ENCODE measurements around the gene TCEAL7. TPM values are rescaled to one million over a fixed set of nuclear protein-coding genes. Genes with fewer than 3 reads are reported as not detected.
"Not testable (repeated sequence)": the region's sequence is repeated elsewhere in the genome, so short reads cannot be mapped to it uniquely, and the experiment has no call there.

Gene TCEAL7, protein sequence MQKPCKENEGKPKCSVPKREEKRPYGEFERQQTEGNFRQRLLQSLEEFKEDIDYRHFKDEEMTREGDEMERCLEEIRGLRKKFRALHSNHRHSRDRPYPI
- total RNA-seq (2014; rRNA removed; shearing (Covaris generic)), result not detected in 2 replicates

DNA sequence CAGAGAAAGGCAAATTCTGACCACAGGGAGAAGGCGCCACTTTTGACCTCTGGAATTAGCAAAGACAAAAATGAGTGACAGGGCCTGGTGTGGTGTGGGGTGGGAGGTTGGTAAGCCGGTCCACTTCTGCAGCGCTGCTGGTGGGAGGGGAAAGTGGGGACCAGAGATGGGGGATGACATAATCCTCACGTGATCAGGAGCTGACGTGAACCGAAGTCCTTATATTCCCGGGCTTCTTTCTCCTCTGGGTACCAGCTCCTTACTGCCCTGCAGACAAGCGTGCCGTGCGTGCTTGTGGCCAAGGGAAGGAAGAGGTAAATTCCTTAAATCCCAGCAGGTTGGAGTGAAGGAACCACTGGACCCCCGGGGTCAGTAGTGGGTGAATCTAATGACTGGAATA, at the start of gene TCEAL7:
Gene TCEAL7 (plus strand): TSS at position 249 of the 400 bp plus-strand sequence. CDS start 1,165 bp downstream, outside the sequence.
- Histone ChIP-seq H3K4me3 (no peak within 1 kb of the TSS), H3K27me3 (replicated peaks) (no peaks in the 10 kb centered on the region), H3K4me1 (replicated peaks) (no peaks in the 10 kb centered on the region), H3K27ac (no peak within 1 kb of the TSS), H3K36me3 (no peaks in the 10 kb centered on the region), H3K9me3 (replicated peaks) (no peaks in the 10 kb centered on the region)
- no peak for DNase-seq (ENCODE audit: low read depth in 1 of 2, low spot score in 2 of 2)

DNA sequence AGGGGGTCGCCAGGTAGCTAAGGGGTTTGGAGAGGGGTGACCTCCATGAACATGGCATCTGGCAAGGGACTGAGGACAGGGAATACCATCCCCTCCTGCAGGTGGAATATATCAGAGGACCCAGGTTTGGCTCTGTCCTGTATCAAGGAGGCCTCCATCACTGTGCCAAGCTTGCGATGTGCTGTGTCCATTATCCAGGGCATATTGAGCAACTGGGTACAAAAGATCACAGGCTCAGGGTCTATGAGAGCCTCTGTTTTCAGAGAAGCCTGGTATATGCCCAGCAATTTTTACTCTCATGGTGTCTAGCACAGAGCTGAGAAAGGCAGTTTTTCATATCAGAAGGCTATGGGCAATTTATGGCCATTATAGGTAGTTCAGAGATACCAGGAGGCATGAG, 36.9 kb upstream of the TCEAL7 start:
- no peak overlapping the region for H3K27ac ChIP-seq
- H3K4me1 ChIP-seq (replicated peaks), result no peaks in the 10 kb centered on the region
- no peaks in the 10 kb centered on the region for H3K27me3 ChIP-seq (replicated peaks)
- H3K36me3 ChIP-seq, result no peaks in the 10 kb centered on the region
- H3K4me3 ChIP-seq, result no peak overlapping the region
- no peak for DNase-seq (ENCODE audit: low read depth in 1 of 2, low spot score in 2 of 2)
- no peaks in the 10 kb centered on the region for H3K9me3 ChIP-seq (replicated peaks)

DNA sequence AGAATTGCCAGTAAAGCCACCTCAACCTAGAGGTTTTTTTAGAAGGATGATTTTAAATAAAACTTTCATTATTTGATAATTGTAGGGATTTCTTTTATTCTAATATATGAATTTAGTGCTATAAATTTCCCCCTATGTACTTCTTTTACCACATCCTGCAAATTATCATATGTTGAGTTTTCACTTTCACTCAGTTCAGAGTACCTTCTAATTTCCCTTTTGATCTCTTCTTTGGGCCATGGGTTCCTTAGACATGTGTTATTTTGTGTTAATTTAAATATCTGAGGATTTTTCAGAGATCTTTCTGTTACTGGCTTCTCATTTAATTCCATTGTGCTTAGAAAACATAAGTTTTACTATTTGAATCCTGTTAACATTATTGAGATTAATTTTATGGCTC, 25.3 kb upstream of the TCEAL7 start:
- no peak overlapping the region for H3K4me3 ChIP-seq
- no peak for DNase-seq (ENCODE audit: low read depth in 1 of 2, low spot score in 2 of 2)
- H3K9me3 ChIP-seq (replicated peaks), result no peaks in the 10 kb centered on the region
- H3K4me1 ChIP-seq (replicated peaks), result no peaks in the 10 kb centered on the region
- no peak overlapping the region for H3K27ac ChIP-seq
- H3K27me3 ChIP-seq (replicated peaks), result no peaks in the 10 kb centered on the region
- H3K36me3 ChIP-seq, result no peaks in the 10 kb centered on the region

DNA sequence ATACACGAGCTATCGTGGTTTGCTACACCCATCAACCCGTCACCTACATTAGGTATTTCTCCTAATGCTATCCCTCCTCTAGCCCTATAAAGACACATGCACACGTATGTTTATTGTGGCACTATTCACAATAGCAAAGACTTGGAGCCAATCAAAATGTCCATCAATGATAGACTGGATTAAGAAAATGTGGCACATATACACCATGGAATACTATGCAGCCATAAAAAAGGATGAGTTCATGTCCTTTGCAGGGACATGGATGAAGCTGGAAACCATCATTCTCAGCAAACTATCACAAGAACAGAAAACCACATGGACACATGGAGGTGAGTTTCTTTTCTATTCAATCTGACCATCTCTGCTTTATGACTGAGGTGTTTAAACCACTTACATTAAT, 24.4 kb upstream of the TCEAL7 start:
- not testable (repeated sequence) for H3K36me3 ChIP-seq; H3K9me3 ChIP-seq (replicated peaks); H3K27ac ChIP-seq; H3K4me3 ChIP-seq; DNase-seq (ENCODE audit: low read depth in 1 of 2, low spot score in 2 of 2); H3K27me3 ChIP-seq (replicated peaks); H3K4me1 ChIP-seq (replicated peaks)

DNA sequence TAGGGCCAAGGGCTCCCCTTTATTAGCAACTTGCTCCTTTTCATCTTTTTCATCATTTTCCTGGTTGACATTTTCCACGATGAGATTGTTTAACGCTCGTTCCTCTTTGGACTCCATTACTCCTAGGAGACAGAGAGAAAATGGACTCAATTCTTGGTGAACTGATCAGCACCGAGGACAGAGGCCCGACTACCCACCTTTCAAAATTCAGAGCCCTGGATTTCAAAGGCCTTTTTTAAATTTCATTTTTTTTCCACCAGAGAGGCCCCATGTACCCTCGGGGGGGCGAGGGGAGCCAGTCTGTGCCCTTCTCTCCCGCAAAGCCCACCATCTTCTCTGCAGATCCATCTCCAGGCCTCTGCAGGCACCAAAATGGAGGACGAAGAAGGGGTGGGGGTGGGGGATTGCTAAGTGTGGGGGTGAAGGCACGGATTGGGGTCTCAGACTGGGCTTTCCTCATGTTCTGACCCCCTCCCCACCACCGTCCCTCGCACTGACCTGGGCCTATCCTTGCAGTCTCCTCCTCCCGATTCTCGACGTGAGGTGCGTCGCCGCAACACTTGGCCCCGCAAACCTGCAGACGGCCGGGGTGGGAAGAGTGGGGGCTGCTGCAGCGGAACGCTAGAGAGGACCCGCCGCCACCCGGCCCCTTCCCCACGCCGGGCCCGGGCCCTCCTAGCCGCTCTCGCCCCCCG, 20.0 kb upstream of the TCEAL7 start:
- Histone ChIP-seq H3K36me3 (no peaks in the 10 kb centered on the region), H3K27ac (no peak overlapping the region), H3K4me3 (no peak overlapping the region)

DNA sequence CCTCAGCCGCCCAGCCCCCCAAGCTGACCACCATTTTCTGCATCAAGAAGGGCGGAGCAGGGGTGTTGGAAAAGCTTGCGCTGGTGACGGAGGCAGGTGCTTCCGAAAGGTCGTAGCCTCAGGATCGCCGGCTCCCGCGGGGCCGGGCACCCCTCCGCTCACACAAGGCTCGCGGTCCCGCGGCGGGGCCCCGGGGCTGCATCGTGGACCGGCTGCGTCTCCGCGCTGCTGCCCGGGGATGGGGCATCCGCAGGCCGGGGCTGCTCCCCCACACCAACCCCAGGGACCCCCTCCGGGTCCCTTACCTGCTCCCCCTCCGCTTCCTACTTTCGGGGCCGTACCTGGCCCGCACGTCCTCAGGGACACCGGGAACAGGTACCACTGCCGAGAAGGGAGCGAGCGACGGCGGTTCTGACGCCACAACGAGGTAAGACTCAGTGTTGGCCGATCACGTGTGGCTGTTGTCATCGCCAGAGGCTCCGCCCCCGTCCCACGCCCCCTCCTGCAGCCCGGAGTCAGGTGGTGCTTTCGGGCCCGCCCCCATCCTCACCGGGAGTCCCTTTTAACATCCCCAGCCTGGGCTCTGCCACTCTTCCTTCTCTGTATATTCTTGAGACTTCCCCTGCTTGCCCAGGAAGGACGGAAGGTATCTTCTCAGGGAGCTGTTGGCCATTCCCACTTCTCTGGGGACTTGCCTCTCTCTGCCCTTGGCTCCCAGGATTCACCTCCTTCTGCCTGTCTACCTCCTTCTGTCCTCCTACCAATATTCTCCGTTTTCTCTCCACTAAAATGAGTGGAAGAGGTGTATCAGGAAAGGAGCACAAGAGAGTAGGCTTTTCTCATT, 19.3 kb upstream of the TCEAL7 start, which contains the start of gene BEX2:
Gene BEX2 (minus strand): TSS at position 436 of the 844 bp plus-strand sequence. CDS start 1,014 bp downstream, outside the sequence.
- Histone ChIP-seq H3K4me1 (replicated peaks) (no peaks in the 10 kb centered on the region), H3K36me3 (no peaks in the 10 kb centered on the region), H3K4me3 (no peak within 1 kb of the TSS), H3K27me3 (replicated peaks) (peaks cover 4% of the 10 kb centered on the region; the same call in 1 of the 2 replicates), H3K27ac (no peak within 1 kb of the TSS), H3K9me3 (replicated peaks) (no peaks in the 10 kb centered on the region)
- DNase-seq (ENCODE audit: low read depth in 1 of 2, low spot score in 2 of 2), result no peak

More for the DNA sequence above, 20.0 kb upstream of the TCEAL7 start:
- Histone ChIP-seq H3K27me3 (replicated peaks) (peaks cover 4% of the 10 kb centered on the region; the same call in 1 of the 2 replicates), H3K4me1 (replicated peaks) (no peaks in the 10 kb centered on the region), H3K9me3 (replicated peaks) (no peaks in the 10 kb centered on the region)
- no peak for DNase-seq (ENCODE audit: low read depth in 1 of 2, low spot score in 2 of 2)

DNA sequence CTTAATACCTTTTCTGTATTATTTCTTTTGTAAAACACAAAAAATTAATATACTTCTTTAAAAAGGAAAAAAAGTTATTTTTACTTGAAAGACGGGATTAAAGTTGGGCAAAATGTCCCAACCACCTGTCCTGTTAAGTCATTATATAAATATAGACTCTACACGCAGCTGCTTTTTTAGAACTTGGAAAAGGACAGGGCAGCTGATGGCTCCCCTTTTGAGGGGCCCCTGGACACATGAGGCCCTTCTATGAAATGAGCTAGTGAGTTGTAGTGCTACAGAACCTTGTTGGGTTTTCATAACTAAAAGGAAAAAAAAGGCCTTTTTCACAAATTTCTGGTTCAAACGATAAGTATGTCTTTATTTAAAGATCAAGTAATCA, 18.6 kb upstream of the TCEAL7 start:
- H3K27me3 ChIP-seq (replicated peaks), result peaks cover 4% of the 10 kb centered on the region; the same call in 1 of the 2 replicates
- H3K9me3 ChIP-seq (replicated peaks), result no peaks in the 10 kb centered on the region
- no peak for DNase-seq (ENCODE audit: low read depth in 1 of 2, low spot score in 2 of 2)

DNA sequence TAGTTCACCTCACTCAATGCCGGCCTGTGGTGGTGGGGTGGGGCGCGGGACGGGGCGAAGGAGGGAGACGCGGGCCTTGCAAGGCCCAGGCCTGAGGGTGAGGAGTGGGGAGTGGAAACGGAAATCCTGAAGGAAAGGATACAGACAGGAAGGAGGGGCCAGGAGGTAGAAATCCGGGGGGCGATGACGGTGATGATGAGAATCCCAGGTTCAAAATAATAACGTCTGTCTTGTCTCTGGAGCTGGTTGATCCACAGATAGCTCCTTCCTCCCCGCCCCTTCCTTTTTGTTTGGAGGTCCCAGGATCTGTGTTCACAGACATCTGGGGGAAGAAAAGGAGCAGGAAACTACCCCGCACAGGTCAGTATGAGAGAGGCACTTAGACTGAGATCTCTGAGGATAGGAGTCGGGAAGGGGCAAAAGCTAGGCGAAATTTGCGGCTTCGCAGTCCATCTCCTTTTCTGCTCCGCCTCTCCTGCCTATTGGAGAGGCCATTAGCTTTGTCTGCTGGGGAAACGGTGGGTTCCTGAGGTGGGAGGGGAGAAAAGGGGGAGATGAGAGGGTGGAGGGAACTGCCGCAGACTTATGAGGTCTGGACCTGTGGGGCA, 746 bp downstream of the TCEAL7 start:
- Histone ChIP-seq H3K36me3 (no peaks in the 10 kb centered on the region), H3K4me1 (replicated peaks) (no peaks in the 10 kb centered on the region), H3K27ac (no peak overlapping the region), H3K4me3 (no peak overlapping the region), H3K9me3 (replicated peaks) (no peaks in the 10 kb centered on the region), H3K27me3 (replicated peaks) (no peaks in the 10 kb centered on the region)
- no peak for DNase-seq (ENCODE audit: low read depth in 1 of 2, low spot score in 2 of 2)

More for the DNA sequence above, 18.6 kb upstream of the TCEAL7 start:
- no peak overlapping the region for H3K4me3 ChIP-seq
- no peak overlapping the region for H3K27ac ChIP-seq
- H3K4me1 ChIP-seq (replicated peaks), result no peaks in the 10 kb centered on the region
- H3K36me3 ChIP-seq, result no peaks in the 10 kb centered on the region

DNA sequence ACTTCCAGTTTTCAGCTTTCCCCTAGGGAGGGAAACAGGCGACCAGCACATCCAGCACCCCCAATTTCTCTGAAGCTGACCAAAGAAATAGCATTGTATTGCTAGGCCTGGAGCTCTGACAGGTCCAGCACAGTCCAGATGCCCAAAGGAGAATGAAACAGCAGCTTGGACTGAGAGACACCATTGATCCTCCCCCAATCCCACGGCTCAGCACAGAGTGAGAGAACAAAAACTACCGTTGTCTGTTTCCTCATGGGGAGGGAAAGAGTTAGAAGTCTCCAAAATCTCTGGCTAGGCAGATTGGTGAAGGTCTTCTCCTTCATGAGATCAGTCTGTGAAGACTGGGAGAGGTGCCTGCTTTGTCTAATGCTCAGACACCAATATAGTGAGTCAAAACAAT, 8.6 kb downstream of the TCEAL7 start:
- Histone ChIP-seq H3K9me3 (replicated peaks) (no peaks in the 10 kb centered on the region), H3K4me3 (no peak overlapping the region), H3K36me3 (no peaks in the 10 kb centered on the region), H3K27me3 (replicated peaks) (no peaks in the 10 kb centered on the region), H3K27ac (no peak overlapping the region), H3K4me1 (replicated peaks) (no peaks in the 10 kb centered on the region)
- DNase-seq (ENCODE audit: low read depth in 1 of 2, low spot score in 2 of 2), result no peak

DNA sequence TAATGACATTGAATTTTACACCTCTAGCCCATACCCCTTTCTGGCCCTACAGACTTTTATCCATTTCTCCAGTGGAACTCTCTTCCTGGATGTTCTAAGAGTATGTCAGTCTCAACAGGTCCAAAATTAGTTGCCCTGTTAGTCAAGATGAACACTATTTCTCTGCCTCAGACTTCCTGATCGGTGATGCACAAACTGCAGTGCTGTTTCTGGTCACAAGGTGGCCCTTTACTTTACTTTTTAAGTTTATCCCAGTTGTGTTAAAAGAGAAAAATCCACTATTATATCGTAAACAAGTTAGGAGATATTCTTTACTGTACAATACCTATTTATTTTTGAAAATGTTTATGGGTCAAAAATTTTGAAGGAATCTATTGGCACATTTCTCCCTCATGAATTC, 13.1 kb downstream of the TCEAL7 start:
- Histone ChIP-seq H3K27ac (no peak overlapping the region), H3K9me3 (replicated peaks) (no peaks in the 10 kb centered on the region)
- peak in 1 of 2 experiments; percentile 39 for DNase-seq (ENCODE audit: low read depth in 1 of 2, low spot score in 2 of 2)

DNA sequence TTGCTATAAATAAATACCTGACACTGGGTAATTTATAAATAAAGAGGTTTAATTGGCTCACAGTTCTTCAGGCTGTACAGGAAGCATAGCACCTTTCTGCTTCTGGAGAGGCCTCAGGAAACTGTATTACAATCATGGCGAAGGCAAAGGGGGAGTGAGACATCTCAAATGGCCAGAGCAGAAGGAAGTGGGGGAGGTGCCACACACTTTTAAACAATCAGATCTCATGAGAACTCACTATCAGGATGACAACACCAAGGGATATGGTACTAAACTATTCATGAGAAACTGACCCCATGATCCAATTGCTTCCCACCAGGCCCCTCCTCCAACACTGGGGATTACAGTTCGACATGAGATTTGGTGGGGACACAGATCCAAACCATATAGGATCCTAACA, 14.6 kb downstream of the TCEAL7 start:
- H3K4me3 ChIP-seq, result no peak overlapping the region
- H3K4me1 ChIP-seq (replicated peaks), result no peaks in the 10 kb centered on the region
- DNase-seq (ENCODE audit: low read depth in 1 of 2, low spot score in 2 of 2), result no peak
- no peaks in the 10 kb centered on the region for H3K9me3 ChIP-seq (replicated peaks)
- H3K27me3 ChIP-seq (replicated peaks), result no peaks in the 10 kb centered on the region
- H3K36me3 ChIP-seq, result no peaks in the 10 kb centered on the region
- no peak overlapping the region for H3K27ac ChIP-seq

More for the DNA sequence above, 13.1 kb downstream of the TCEAL7 start:
- no peak overlapping the region for H3K4me3 ChIP-seq
- H3K4me1 ChIP-seq (replicated peaks), result no peaks in the 10 kb centered on the region
- no peaks in the 10 kb centered on the region for H3K36me3 ChIP-seq
- no peaks in the 10 kb centered on the region for H3K27me3 ChIP-seq (replicated peaks)

DNA sequence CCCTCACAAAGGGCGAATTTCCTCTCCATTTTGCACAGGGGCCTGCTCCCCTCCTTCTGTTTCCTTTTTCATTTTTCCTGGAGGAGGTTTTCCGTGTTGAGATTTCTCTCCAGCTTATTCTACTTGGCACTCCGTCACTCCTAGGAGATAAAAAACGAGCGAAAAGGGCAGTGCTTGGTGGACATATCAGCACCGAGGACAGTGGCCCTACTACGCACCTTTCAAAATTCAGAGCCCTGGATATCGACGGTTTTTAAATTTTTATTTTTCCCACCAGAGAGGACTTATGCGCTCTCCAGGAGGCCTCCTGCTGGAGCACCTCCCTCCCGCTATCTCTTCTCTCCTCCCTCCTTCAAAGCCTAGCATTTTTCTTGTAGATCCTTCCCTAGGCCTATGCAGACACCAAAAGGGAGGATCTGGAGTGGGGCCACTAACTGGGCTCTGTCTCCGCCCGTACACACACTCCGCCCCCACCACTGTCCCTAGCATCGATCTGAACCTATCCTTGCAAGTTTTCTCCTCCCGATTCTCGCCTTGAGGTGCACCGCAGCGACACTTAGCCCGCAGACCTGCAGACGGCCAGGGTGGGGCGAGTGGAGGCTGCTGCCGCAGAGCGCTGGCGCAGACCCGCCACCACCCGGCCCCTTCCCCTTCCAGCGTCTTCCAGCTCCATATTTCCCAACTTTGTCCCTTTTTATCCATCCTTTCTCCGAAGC, 17.8 kb downstream of the TCEAL7 start:
- Histone ChIP-seq H3K4me3 (no peak overlapping the region), H3K27ac (no peak overlapping the region), H3K9me3 (replicated peaks) (no peaks in the 10 kb centered on the region), H3K4me1 (replicated peaks) (no peaks in the 10 kb centered on the region), H3K27me3 (replicated peaks) (no peaks in the 10 kb centered on the region), H3K36me3 (no peaks in the 10 kb centered on the region)
- DNase-seq (ENCODE audit: low read depth in 1 of 2, low spot score in 2 of 2), result no peak

DNA sequence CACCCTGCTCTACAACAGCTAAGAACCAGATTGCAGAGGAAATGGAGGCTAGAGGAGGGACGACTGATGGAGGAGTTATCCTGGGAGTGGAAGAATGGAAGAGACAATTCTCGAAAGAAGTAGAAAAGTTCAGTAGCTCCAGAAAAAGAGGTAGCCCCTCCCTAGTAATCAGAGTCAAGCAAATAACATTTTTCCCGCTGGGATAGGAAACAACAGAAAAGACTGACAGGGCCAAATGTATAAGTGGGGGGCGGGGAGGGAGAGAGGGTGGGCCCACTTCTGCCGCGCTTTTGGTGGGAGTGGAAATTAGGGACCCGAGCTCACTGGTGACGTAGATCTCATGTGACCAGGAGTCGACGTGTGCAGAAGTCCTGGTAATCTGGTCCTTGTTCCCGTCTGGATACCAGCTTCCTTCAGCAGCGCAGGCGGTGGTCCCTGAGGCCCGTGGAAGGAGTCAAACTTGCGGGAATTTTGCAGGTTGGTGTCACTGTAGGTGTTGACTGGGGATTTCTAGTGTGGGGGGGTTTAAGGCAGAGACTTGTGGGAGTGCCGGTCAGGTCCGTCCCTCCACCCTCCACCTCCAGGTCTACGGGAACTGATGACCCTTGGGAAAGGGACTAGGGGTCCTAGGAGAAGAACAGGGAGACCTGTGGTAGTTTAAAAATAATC, 26.2 kb downstream of the TCEAL7 start, which contains the start of gene TCEAL9:
Gene TCEAL9 (plus strand): TSS at position 377 of the 669 bp plus-strand sequence. CDS start 1,179 bp downstream, outside the sequence.
- DNase-seq (ENCODE audit: low read depth in 1 of 2, low spot score in 2 of 2), result peak; percentile 62 to 72
- Histone ChIP-seq H3K9me3 (replicated peaks) (no peaks in the 10 kb centered on the region), H3K4me1 (replicated peaks) (peaks cover 12% of the 10 kb centered on the region), H3K27ac (peak within 1 kb of the TSS; percentile 71), H3K4me3 (peak within 1 kb of the TSS; percentile 65), H3K27me3 (replicated peaks) (no peaks in the 10 kb centered on the region), H3K36me3 (peaks cover 12% of the 10 kb centered on the region)
